HG03469 (cell line): Measurements from ENCODE around the gene ITPKB.
"Not testable (repeated sequence)": the region's sequence is repeated elsewhere in the genome, so short reads cannot be mapped to it uniquely, and the experiment has no call there.

Source experiments
- ATAC-seq: cut with Tn5 transposase; IDR thresholded peaks from one replicate; pipeline ENCODE4 v1.9.1; 2021; ENCODE audit warnings: mild to moderate bottlenecking, moderate library complexity, moderate number of reproducible peaks; ENCODE audit not compliant: unreplicated experiment

The ITPKB gene

DNA sequence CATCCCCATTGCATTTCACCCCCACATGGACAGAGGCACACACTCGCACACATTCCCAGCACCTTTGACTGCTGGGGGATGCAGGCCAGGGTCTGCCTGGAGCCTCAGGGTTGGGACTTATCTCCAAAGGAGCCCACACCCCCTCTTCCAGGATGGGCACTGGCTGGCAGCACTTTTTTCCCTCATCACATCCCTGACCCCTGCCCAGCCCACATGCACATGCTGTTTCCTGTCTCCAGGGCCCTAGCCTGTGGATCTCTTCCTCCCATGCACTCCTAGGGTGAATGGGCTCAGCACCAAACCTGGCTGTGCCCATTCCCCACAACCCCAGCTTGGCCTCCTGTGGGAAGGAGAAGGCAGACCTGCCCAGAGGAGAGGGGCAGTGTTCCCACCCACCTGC, 131.3 kb downstream of the ITPKB start:
- no peak for ATAC-seq

DNA sequence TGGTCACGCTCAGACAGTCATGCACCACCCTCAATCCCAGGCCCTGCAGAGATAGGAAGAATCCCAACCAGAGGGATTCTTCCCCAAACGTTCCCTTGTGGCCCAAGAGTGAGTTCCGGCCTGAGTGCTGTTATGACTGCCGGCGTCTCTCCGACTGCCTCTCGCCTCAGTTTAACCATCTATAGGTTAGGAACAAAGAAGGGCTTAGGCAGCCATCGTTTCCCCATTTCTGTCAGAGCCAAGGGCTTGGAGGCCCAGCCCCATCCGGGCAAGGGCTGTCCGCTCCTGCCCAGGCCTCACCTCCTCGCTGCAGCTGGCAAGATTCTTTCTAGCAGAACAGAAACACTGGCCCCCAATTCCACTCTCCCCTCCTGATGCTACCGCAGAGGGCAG, 131.8 kb downstream of the ITPKB start:
- ATAC-seq, result no peak

DNA sequence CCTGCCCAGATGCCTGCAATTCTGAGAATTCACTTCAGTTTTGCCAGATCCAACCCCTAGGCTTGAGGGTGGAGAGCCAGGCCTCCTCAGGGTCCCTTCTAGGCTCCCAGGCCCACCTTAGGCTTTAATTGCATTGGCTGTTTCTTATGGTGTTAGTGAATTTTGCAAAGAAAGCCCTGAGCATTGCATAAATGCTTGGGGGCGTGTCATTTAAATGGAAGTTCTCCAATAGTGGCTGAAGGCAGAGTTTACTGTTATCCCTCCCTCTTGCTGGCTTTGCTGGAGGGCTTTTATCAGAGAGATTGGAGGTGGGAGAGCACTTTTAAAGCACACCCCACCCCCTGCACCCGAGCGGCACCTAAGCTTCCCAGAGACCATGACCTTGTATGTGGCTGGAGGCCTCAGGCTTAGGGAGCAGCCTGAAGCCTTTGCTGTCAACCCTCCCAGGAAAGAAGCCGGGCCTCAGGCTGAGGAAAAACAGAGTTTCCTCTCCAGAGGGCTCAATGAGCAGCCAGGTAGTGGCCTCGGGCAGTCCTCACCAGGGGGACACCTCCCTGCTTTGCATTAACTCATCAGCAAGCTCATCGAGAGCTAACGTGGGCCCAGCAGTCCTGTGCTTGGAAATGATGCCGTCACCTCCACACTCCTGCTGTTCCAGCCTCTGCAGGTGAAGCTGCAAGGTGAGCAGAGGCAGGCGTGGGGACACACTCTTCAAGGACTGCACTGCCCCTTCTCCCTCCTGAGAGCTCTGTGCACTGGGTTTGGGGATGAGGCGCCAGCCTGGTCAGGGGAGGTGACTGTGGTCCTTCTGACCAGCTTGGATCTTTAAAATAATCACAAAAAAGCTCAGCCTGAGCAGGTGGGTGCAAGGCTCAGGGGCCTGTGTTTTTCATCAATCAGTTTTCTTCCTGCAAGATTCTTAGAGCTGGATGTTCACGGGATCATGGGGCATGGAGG, 132.5 kb downstream of the ITPKB start:
- no peak for ATAC-seq

DNA sequence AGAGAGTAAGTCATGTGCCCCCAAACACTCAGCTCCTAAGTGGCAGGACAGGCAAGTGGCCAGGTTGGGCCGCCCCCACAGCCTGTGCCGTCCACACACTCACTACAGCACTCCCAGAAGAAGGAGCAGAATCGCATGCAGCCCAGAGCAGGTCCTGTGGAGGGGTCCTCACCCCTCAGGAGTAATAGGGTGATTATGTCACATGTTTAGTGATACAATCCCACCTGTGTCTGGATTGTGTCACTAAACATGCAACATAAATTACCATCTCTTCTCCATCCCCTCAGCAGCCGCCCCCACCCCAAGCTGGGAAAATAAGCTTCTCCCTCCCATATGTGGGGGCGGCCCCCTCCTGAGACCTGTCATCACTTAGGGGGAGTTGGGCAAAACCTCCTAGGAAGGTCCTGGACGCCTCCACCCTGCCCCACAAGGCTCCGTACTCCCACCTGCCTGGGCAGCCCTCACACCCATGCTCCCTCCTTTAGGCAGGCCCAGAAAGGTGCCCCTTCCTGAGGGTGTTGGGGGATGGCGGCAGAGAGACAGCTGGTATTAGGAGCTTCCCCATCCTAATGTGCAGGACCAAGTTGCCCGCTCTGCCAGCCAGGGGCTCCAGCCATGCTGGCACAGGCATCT, 133.6 kb downstream of the ITPKB start:
- no peak for ATAC-seq

DNA sequence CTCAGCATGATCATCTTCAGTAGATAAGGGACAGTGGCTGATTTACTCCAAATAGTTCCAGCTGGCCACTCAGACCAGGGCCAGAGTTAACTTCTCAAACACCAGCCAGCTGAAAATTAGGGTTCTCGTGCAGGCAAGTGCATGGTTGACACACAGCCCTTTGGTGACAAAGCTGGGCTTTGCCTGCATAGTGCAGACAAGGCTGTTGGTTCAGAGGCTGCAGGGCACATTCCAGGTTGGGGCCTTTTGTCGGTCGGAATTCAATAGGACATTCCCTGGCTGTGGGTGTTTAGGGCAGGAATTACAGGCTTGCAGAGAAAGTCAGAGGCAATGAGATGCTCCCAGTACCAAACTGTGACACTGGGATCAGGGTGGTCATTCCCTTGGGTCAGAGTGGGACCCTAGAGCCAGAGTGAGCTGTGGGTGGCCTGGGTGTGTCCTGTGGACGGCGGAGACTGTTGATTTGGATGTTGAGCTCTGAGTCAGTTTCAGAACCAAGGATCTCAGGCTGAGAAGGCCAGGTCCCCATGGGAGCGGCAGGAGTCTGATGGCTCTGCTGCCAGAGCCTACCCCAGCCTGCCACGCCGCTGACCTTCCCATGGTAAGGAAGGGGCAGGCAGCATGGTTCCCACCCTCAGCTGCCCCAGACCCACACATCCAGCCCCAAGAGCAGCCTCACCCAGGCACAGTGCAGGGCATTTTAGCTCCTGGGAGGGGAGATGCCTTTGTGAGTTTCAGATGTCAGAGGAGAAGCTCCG, 134.3 kb downstream of the ITPKB start:
- ATAC-seq, result no peak

DNA sequence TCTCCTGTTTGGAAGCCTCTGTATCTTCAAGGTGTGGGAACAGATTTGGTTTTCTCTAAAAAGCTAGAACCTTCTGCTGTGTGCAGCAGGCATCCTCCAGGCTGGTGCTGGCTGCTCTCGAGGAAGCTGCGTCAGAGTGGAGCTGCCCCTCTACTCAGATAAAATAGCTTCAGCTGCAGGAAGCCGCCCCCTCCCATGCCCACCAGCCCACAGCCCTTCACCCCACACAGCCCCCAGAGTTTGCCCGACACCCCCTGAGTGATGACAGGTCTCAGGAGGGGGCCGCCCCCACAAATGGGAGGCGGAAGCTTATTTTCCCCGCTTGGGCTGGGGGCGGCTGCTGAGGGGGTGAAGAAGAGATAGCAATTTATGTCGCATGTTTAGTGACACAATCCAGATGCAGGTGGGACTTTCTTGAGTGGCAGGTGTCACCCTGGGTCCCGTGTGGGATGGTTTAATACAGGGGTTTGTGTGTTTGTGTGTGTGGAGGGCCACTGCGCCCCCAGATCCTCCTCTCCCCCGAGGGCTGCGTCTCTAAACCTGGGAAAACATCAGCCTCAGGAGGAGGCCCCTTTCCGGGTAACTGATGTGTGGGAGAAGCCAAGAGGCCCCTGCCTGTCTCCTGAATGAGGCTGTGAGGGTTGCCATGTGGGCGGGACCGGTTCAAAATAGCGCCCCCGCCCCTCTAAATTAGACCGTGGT, 135.1 kb downstream of the ITPKB start:
- ATAC-seq, result no peak

DNA sequence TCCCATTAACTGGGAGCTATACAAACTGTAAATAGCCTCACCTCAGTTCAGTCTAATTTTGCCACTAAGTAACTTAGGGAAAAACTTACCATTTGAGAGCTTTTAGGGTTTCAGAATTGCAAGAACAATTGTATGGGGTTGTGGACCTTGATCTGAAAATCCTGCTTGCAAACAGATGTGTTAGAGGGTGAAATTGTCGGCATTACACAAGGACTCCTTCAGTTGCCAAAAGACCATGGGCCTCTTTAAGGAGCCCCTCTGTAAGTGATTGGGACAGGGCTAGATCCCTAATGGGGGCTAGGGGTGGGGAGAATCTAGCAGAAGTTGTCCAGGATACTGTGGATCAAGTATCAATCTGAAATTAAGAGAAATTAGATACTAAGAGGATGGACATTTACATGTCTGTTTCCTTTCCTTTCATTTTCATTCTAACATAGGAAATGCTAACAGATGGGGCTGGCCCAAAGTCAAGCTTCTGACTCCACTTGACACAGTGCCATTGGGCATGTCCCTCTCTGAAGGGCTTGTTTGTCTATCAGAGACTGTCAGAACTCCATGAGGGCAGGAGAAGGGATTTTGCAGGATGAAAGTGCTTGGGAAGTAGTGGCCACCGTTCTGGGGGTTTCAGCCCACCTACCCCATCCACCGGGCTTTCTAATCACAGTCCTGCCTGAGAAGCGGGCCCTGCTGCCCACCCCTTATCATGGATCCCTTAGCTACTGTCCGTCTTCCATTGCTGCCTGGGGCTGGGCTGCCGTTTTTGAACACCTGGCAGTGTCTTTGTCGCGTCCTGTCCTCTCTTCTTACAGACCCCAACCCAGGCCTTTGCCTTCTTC, 135.8 kb downstream of the ITPKB start:
- ATAC-seq, result no peak

DNA sequence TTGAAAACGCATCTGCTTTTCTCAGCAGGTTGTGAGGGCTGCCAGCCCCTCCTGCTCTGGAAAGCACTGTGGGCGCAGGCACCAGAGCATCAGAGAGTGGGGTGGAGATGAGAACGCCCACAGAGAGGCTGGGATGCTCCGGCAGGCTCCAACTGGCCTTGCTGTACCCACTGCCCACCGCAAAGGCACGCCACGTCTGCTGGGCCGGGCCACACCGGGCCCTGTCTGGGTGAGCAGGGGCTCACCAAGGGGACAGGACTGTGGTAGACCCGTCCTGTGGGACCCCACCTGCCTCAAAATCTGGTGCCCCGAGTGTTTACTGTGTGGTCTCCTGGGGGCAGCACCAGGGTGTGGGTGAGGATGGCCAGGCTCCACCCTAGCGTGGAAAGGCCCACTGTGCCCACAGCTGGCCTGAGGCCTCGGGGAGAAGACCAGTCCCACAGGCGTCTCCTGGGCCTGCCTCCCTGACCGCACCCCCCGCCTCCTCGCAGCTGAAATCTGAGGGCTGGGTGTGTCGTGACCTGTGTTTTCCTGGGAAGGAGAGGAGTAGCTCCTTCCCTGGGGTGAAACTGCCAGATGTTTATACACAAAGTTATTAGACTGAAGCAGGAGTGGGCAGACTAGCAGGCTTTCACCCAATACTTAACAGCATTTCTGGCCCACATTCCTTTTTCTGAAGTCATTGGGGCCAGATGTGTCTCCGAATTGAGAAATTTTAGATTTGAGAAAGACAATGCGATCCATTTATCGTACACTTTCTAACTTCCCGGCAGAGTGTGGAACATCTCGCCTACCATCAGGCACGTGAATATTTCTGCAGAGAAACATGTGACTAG, 136.7 kb downstream of the ITPKB start:
- ATAC-seq, result no peak

DNA sequence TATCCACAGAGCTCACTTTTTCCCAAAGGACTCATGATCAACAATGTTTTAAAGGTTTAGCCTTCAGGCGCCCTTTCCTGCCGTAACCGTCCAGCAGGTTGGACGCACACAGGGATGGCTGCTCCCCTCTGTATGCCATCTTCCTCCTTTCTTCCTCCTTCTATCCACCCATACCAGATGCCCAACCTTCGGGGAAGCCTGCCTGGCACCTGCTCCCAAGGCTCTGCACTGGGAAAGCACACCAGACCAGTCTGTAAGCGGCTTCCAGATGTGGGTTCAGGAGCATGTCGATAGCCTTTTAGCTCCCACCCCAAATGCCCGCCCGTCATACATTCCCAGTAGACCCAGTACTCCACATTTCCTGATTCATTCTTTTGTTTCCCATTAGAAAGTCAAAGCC, 137.6 kb downstream of the ITPKB start:
- ATAC-seq, result no peak

DNA sequence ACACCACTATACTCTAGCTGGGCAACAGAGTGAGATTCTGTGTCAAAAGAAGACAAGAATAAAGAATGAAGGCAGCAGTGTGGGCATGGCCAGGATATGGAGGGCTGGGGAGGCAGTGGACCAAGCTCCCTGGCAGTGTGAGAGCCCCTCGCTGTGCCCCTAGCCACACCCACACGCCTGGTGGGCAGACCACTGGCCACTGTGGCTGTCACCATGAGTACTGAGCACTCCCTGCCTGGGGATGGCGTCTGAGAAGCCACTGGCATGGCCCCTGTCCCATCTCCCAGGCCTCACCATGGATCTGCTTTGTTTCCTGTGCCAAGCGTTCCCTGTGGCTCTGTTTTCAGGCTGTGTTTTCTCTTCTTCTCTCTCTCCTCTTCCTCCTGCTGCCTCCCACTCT, 138.8 kb downstream of the ITPKB start:
- ATAC-seq, result no peak

DNA sequence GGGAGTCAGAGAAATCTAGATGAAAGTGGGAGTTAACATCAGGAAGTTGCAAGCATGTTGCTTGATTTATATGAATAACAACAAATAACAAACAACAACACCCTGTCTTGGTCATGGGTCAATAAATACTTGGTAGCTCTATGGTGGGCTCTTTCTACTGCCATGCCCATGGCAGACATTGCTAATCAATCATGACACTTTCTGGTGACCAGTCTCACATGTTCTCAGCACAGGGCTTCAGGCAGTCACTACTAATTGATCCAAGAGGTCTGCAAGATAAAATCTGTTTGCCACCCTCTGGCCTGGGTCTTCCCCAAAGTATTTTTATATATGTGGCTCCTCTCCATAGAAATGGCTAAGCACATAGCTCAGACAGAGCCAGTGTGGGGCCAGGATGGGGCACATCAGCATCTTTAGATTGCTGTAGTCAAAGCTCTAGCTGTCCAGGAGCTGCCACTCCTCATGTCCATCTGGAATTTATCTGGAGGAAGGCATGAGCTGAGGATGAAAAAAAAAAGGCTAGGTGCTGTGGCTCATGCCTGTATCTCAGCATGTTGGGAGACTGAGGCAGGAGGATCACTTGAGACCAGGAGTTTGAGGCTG, 139.3 kb downstream of the ITPKB start:
- no peak for ATAC-seq

DNA sequence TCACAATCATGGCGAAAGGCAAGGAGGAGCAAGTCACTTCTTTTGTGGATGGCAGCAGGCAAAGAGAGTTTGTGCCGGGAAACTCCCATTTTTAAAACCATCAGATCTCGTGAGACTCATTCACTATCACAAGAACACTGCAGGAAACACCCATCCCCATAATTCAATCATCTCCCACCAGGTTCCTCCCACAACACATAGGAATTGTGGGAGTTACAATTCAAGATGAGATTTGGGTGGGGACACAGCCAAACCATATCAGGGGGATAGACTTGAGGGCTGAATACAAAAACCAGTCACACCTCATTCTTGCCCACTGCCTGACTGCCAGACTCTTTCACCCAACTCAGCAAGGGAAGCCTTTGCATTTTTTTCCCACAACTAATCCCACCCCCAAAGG, 140.1 kb downstream of the ITPKB start:
- not testable (repeated sequence) for ATAC-seq

DNA sequence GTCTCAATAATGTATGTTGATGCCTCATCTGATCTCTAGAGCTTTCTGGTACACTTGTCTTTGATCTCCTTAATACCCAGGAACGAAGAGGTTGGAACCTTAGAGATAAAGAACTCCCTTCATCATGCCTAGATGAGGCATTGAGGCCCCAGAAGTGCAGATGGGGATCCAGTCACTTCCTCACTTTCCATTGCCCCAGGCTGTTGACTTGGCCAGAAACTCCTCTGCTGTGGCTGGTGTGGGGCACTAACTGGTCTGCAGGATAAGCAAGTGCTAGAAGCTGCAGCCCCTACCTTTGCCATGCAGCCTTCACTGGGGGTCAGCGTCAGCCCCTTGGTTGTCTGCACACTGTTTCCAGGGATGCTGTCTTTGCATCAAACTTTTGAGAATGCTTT, 140.6 kb downstream of the ITPKB start:
- no peak for ATAC-seq

DNA sequence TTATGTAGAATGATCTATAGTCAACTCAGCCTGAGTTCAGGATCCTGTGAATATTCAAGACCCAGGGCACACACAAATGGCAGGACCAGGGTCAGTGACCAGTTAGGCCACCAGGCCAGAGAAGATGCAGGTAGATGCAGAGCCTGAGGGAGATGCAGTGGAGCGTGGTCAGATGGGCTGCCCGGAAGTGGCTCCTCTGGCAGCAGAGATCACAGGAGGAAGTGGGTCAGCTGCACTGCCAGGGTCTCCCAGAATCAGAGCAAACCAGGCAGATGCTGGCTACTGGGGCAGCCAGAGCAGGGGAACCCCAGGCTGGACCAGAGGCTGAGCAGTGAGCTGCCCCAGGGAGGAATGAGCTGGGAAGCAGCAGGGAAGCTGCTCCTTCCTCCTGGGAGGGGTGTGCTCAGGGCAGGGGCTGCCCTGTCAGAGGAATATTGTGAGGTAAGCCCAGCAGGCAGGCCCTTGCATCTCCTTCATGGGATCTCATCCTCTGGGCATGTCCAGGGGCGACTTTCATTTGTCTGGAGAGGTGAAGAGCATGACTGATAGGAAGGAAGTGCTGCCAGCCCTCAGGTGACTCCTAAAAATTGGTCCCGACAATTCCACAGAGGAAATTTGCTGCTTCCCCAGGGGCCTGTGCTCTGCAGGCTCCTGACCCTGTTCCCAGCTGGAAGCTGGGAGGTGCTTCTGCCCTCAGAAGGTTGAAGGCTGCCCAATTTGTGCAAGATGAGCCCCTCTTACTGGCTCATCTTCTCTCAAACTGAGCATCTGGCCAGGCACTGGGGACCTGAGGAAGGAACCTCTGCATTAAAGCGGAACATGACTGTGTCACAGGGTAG, 141.2 kb downstream of the ITPKB start:
- no peak for ATAC-seq

DNA sequence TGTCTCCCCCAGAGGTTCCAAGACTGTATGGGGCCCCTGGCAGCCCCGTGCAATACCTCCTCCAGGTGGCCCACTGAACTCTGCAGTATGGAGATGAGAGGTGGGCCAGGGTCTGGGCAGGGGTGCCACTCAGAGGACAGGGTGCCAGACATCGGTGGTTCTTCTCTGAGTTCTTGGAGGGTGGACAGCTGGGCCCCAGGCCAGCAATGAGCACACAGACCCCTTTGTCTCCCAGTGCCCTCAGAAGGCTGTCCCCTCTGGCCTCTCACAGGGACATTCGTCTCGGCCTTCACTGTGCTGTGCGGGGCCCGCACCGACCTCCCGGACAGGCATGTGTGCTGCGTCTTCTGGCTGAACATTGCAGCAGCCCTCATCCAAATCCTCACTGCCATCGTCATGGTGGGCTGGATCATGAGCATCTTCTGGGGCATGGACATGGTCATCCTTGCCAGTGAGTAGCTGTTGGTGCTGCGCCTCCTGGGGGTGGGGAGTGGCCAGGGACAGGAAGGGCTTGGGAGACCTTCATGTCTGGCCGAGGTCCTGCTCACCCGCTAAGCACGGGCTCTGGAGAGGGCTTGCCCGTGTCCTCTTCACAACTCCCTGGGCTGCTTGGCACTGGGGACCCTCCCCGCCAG, 142.4 kb downstream of the ITPKB start:
- ATAC-seq, result no peak

DNA sequence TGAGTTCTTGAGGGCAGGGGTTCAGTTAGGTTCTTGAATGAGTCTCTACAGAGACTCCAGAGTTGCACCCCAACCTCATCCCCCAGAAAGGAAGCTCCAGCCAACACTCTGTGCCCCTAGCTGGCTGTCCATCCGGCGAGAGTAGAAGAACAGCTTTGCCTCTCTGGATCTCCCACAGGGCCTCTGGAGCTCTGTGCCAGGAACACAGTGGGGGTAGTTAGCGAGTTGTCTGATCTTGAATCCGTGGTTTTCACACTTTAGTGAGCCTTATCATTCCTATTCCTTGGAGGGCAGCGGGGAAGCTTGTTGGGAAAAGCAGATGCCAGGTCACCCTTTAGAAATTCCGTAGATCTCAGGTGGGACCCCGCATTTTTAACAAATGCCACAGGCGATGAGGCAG, 145.5 kb downstream of the ITPKB start:
- no peak for ATAC-seq

DNA sequence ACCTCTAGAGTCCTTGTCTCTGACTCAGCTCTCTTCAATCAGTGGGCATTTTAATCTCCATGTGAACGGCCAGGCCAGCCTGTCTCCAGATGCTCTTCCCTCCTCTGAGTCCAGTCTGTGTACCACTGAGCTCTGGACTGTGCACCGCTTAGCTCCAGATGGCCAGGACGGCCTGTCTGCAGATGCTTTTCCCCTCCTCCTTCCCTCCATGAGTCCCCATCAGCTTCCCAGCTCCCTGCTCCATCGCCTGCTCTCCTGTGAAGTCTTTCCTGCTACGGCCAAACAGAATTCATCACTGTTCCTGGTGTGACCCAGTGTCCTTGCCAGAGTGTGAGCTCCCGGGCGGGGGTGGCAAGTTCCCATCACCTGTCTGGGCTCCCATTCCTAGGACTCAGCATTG, 148.5 kb downstream of the ITPKB start:
- no peak for ATAC-seq
